Stimulated activated CD8-positive, alpha-beta memory T cell treated with anti-CD3 and anti-CD28 coated beads, Interleukin-12 subunit alpha, Interleukin-12 subunit beta, amount 100 ng/mL, for 4 hours (primary cell): Measurements from ENCODE around the gene HNF4A.

ENCODE experiments used
- DNase-seq: peaks from one replicate; pipeline ENCODE4 v3.0.0-alpha.2; 2020; ENCODE audit warnings: low read depth

HNF4A gene

DNA sequence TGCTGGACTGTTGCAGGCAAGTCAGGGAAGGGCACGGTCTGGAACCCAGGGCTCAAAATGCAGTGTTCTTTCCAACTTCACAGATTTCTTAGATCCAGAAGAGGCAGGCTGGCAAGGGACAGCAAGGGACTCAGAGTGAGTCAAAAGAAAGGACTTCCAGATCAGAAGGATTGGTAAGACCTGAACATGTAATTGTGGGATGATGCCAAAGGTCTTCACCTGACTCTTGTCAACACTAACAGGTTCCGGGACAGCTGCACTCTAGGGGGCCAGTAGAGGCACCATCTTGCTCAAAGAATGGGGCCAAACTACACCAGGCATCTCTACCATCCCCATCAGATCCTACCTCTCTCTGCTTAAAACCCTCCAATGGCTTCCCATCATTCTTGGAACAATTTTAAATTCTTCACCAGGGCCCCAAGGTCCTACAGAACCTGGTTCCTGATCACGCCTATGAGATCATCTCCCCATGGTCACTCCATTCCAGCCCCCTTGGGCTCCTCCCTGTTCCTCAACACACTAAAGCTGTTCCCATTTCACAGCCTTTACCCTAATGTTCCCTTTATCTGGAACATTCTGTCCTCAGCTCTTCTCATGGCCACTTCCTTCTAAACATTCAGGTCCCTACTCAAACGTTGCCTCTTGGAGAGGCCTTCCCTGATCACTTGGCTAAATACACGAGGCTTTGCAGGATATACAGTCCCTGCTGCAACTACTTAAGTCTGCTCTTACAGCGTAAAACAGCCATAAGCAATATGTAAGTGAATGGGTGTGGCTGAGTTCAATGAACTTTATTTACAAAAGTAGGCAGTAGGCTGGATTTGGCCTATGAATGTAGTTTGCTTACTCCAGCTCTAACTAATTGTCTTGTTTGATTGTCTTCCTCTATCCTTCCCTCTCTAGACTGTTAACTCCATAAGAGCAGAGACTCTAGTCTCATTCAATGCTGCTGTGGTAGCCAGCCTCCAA lies 90.5 kb downstream of the HNF4A start:
- no peak for DNase-seq

- no peak for DNase-seq
Observed at GRCh38 chr20:44447827-44448419, 92.4 kb downstream of the HNF4A start.

GRCh38 chr20:44448753-44449546 lies 93.5 kb downstream of the HNF4A start:
- DNase-seq, result no peak

DNA sequence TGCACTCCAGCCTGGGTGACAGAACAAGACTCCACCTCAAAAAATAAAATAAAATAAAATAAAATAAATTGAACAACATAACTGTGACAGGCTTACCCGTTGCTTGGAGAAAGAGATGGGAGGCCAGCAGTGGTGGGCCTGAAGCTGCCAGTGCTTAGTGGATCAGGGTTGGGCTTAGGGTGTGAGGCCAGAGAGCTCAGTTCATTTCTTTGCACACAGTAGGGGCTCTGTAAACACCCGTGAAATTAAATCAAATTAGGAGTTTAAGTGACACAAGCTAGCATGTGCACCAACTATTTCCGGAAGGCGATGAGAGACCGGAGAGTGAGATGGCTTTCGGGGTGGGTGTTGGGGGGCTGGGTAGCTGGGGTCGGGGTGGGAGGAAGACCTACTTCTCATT lies 94.4 kb downstream of the HNF4A start:
- no peak for DNase-seq

- no peak for DNase-seq
Observed at GRCh38 chr20:44450281-44450889, 94.9 kb downstream of the HNF4A start.

- DNase-seq, result no peak
Observed at GRCh38 chr20:44450903-44451450, 95.5 kb downstream of the HNF4A start.

DNA sequence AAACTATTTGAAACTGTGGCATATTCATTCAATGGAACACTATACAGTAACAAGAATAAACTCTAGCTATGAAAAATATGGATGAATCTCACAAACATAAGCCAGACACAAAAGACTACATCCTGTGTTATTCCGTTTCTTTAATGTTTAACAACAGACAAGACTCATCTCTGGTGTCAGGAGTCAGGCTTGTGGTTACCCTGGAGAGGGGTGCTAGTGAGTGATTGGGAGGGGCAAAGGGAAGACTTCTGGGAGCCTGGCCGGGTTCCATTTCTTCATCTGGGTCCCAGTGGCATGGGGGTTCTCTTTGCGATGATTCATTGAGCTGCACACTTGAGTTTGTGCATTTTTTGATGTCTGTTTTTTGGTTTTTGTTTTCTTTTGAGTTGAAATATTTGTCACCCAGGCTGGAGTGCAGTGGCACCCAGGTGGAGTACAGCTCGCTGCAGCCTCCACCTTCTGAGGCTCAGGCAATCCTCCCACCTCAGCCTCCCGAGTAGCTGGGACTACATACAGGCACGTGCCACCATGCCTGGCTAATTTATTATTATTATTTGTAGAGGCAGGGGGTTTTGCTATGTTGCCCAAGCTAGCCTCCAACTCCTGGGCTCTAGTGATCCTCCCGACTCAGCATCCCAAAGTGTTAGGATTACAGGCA lies 98.9 kb downstream of the HNF4A start:
- DNase-seq, result no peak

DNA sequence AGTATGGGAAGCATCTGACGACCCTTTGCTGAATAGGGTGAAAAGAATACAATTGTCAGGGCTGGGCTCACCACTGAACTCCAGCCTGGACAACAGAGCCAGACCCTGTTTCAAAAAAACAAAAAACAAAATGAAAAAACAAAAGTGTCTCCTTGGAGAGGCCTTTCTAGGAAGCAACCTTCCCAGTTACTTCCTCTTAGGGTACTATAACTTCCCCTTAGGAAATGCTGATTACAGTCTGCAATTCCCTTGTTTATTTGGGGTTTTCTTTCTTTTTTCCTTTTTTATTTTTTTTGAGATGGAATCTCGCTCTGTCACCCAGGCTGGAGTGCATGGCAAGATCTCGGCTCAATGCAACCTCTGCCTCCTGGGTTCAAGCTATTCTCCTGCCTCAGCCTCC lies 99.6 kb downstream of the HNF4A start:
- DNase-seq, result no peak

DNA sequence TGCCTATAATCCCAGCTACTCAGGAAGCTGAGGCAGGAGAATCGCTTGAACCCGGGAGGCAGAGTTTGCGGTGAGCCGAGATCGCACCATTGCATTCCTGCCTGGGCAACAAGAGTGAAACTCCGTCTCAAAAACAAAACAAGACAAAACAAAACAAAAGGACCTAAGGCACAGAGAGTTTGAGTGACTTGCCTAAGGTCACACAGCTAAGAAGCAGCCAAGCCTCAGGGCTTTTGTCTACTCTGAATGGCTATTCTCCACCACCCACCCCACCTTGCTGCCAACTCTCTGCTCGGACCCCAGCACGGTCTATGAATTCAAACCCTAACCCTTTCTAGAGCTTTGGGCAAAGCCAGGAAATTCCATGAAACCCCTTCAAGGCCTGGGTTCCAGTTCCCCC lies 101.1 kb downstream of the HNF4A start:
- DNase-seq, result no peak

- no peak for DNase-seq
Observed at GRCh38 chr20:44457016-44457415, 101.5 kb downstream of the HNF4A start.

- DNase-seq, result no peak
Observed at GRCh38 chr20:44459271-44459670, 103.8 kb downstream of the HNF4A start.

- DNase-seq, result no peak
Observed at GRCh38 chr20:44460795-44461141, 105.3 kb downstream of the HNF4A start.

GRCh38 chr20:44461142-44461802 lies 105.8 kb downstream of the HNF4A start:
- DNase-seq, result no peak

DNA sequence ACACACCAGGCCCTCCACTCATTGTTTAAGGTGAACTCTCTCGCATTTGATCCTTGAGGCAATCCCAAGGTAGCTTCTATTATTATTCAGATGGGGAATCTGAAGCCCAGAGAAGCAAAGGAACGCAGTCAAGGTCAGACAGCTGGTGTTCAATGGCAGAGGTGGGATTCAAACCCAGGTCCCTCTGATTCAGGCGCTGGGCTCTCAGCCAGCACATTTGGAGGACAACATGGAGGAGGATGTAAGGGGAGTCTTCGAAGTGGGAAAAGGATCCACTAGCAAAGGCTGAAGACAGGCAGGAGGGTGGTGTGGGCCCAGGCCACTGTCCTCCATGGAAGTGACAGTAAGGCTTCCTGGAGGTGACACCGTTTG lies 106.3 kb downstream of the HNF4A start:
- no peak for DNase-seq

DNA sequence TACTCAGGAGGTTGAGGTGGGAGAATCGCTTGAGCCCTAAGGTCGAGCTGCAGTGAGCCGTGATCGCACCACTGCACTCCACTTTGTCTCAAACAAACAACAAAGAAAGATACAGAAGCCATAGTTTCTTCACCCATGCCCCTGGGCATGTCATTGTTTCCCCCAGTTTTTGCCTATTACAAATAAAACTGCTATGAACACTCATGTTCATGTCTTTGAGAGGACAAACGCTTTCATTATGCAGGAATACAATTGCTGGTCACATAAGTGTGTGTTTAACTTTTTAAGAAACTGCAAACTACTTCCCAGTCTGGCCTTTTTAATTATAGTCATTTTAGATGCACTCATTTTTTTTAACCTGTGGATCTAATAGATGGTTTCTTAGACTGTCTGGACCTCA lies 108.0 kb downstream of the HNF4A start:
- DNase-seq, result no peak

DNA sequence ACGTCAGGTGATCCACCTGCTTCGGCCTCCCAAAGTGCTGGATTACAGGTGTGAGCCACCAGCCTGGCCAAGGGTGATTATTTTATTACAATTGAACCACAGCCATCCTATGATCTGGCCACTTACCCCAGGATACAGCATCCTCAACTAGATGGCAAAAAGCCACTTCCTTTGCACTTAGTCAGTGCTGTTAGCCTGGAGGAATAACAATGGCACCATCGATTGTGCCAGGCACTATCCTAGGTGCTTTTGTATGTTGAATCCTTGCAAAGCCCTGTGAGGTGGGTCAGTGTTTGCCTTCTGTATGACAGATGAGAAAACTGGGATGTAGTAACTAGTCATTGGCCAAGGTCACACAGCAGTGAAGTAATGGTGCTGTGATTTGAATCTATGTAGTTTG lies 109.0 kb downstream of the HNF4A start:
- DNase-seq, result no peak

DNA sequence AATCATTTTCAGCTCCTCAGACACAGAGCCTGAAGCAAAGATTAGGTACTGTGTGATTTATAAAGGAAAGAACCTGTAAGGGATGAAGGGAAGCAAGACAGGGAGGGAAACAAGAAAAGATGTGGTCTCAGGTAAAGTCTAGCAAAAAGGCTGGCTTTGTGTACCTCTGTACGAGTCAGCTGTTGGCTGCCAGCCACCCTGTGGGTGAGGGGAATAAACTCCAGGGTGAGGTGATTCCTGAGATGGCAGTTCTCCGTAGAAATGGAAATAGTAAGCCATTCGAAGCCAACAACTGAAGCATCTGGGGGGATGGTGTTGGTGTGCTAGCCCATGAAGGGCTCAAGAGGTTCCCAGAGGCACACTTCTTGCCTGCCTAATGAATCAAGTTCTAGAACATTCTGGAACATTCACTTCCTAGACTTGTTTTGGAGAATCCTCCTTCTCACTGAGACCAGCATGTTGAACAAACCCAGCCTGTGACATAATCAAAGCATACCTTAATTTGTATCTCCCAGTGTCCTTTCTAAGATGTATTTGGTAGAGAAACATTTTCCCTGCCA lies 109.6 kb downstream of the HNF4A start:
- DNase-seq, result no peak

DNA sequence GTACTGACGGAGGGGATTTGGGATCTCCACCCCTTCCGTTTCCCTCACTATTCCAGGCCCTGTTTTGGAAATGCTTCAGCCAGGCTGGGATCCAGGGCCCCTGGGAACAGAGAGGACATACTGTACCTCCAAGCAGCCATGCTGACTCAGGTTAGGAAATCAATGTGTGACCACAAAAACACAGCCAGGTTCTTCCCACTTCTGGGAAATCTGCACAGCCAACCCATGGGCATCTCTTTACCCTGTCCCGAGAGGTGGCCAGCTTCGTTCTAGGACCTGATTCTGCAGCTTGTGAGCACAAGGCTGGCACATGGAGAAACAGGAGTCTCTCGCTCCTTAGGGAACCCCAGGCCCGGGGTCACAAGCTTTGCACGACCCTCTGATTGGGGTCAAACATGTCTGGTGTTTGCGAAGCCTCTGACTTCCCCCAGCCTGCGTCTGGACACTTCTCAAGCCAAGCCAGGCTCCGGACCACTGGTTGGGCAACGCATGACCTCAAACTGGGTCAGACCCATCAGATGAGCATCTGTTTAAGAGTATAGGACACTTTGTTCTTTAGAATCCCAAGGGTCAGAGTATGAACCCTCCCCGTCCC lies 111.9 kb downstream of the HNF4A start:
- no peak for DNase-seq

DNA sequence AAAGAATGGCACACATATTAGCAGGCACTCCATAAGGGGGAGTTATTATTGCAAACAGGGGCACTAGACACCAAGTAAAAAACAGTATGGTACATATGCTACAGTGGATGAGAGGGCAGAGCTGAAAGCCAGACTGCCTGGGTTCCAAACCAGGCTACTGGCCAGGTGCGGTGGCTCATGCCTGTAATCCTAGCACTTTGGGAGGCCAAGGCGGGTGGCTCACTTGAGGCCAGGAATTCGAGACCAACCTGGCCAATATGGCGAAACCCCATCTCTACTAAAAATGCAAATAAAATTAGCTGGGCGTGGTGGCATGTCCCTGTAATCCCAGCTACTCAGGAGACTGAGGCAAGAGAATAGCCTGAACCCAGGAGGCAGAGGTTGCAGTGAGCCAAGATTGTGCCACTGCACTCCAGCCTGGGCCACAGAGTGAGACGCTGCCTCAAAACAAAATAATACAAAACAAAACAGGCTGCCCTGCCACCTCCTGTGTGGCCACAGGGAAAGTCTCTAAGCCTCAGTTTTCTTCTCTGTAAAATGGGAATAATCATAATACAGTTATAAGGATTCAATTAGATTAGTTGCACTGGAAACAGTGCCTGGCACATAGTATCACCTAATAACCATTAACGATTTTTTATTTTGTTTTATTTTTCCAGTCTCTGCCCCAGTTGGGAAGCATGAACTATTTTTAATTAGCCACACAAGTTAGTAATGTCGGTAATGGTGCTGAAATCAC lies 112.7 kb downstream of the HNF4A start:
- no peak for DNase-seq

GRCh38 chr20:44470327-44470726 lies 114.8 kb downstream of the HNF4A start:
- no peak for DNase-seq
